COLO668 (cell line): ENCODE measurements around the gene NSMCE1.

Source experiments
- DNase-seq: peaks from one replicate; lab custom pipeline; 2025; ENCODE audit not compliant: unreplicated experiment; lab: John Stamatoyannopoulos, UW

The NSMCE1 gene

DNA sequence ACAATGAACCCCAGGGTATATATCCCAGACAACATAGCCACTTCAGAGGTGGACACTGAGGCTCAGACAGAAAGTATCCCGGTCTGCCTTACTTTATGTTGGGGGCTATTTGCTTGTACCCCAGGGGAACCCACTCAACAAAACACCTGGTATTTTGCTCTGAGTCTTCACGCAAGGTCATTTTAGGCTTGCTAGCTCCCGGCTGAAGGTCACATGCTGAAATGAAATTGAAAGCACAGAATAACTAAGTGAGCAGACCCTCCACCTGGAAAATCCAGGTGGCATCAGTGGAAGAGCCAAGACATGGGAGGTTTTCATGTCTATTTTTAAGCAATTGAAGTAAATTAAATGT is 69.4 kb downstream of the NSMCE1 start:
- no peak for DNase-seq

DNA sequence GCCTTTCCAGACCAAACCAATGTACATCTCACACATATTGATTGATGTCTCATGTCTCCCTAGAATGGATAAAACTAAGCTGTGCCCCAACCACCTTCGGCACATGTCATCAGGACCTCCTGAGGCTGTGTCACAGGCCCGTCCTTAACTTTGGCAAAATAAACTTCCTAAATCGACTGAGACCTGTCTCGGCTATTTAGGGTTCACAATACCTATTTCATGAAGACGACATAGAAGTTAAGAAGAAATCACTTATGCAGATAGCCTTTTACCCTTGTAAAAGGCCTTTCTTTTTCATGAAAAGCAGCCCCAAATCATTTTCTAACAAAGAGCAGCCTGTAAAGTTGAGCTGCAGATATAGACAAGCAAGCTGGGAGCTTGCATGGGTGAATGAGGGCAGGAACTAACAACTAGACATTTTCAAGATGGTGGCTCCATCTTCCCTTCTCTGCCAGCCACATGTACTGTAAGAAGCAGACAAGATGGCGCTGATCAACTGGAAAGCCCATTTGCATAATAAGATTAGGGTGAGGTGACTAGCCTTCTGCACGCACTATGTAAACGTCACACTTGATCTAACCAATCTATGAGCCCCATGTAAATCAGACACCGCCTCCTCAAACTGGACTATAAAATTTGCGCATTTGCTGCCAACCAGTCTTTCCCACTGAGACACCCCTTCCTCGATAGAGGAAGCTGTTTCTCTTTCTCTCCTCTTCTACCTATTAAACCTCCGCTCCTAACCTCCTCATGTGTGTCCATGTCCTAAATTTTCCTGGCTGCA is 69.9 kb downstream of the NSMCE1 start:
- DNase-seq = no peak

DNA sequence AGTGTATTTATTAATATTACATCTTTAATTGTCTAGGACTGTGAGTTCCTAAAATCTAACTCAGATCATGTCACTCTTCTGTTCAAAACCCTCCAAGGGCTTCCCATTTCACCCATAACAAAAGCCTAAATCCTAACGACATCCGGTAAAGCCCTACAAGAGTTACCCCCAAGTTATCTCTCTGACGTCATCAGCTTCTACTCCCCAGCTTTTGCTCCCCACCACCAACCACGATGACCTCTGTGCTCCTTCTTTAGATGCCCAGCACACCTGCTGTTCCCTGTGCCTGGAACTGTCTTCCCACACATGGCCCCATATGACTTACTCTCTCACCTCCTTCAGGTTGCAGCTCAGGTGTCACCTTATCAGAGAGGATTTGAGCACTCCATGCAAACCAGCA is 71.6 kb downstream of the NSMCE1 start:
- no peak for DNase-seq

DNA sequence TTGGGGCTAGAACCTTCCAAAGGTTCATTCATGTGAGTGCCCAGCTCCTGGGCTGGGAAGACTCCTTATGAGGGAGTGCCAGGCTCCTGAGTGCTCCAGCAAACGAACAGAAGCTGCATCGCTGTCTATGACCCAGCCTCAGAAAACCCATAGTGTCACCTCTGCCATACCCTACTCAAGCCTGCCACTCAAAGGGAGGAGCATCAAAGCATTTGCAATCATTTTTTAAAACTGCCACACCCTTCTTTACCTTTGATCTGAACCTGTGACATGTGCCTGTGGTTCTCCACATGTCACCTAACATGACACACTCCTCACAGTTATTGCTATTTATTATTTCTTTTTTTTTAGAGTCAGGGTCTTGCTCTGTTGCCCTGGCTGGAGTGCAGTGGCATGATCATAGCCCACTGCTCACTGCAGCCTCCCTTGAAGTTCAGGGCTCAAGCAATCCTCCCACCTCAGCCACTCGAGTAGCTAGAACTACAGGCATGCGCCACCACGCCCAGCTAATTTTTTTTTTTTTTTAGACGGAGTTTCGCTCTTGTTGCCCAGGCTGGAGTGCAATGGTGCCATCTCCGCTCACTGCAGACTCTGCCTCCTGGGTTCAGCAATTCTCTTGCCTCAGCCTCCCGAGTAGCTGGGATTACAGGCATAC is 72.5 kb downstream of the NSMCE1 start:
- no peak for DNase-seq

DNA sequence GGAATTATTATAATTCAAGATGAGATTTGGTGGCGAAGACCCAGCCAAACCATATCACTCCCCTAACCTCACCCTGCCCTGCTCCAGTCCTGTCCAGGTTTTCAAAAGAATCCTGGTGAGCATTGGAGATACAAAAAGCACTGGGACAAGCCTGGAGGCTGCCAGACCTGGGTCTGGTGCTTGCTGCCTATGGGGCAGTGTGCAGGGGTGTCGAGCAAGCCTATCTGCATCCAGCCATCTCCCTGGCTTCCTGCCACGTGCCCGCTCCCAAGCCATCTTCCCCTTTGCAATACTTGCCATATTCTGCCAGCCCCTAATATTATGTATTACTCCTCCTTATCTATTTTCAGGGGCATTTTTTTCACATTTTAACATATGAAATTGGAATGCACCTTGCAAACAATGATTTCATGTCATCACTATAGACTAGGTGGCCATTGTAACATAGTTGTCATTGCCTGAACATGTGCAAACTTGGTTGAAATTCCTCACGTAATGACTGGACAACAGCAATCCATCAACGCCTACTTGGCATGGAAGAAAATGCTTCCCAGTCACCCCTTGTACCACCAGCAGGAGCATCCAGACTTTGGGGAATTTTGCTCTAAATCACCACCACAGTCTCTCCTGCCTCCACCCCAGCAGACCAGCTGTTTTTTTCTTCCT is 73.4 kb downstream of the NSMCE1 start:
- no peak for DNase-seq

DNA sequence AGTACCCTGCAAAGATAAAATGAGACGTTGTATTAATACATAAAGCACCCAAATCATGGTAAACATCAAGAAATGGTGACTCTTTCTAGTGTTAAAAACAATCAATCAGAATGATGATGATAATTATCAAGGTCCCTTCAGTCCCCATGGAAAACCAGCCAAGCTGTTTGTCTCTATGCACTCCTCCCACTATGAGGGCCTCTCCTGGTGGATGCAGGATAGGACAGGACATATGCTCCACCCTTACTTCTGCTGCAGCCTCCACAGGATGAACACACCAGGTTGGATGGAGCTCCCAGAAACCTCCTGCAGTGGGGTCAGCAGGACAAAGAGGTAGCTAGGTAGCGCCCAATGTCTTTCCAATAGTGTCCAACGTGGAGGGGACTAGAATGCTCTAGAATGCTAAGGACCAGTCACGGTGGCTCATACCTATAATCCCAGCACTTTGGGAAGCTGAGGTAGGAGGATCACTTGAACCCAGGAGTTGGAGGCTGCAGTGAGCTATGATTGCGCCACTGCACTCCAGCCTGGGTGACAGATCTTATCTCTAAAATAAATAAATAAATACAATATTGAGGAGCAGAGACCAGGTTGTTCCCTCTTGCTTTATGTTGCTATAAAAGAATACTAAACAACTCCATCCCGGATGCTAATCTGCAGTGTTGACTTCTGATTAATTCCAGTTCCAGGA is 75.1 kb downstream of the NSMCE1 start:
- DNase-seq = no peak

DNA sequence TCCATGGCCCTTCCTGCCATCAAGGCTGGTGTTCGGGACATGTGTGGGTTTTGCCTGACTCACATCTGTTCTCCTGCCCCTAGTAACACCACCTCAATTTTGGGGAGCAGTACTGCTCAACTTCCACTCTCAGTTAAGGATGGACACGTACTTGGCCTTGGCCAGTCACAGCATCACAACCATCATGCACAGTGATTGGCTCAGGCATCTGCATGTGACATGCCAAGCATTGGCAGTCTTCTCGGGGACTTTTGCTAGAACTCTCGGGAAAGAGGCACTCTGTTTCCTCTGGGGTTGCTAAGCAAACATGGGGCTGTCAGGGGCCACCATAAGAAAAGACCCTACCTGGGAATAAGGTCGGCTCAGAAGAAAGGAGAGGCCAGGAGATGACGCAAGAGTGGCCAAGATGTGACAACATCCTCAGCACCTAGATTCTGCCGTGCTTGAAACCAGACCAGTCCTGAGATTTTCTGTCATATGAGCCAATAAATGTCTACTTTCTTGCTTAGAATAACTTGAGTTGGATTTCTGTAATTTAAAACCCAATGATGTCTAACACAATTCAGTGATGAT is 77.1 kb downstream of the NSMCE1 start:
- DNase-seq = no peak

DNA sequence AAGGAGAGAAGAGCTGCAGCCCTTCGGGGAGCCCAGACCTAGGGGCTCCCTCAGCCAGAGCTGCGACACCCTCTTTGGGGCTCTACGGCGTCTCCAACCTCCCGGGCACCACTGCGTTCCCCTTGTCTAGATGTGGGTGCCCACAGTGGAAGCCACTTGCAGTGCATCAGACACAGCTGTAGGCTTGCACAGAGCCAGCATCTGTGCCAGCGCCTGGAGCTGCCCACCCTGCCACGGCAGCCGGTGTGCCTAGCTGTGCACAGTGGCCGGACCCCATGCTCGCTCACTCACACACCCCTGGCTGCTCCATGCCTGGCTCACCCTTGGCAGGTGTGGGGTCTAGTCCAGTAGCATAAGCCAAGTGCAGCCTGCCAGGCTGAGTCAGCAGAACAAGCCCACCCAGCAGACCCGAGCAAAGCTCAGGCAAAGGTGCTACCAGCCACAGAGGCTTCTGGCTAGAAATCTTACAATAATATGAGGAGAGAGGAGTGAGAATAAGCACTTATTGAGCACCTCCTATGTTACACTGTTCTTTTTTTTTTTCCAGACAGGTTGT is 78.2 kb downstream of the NSMCE1 start:
- no peak for DNase-seq

DNA sequence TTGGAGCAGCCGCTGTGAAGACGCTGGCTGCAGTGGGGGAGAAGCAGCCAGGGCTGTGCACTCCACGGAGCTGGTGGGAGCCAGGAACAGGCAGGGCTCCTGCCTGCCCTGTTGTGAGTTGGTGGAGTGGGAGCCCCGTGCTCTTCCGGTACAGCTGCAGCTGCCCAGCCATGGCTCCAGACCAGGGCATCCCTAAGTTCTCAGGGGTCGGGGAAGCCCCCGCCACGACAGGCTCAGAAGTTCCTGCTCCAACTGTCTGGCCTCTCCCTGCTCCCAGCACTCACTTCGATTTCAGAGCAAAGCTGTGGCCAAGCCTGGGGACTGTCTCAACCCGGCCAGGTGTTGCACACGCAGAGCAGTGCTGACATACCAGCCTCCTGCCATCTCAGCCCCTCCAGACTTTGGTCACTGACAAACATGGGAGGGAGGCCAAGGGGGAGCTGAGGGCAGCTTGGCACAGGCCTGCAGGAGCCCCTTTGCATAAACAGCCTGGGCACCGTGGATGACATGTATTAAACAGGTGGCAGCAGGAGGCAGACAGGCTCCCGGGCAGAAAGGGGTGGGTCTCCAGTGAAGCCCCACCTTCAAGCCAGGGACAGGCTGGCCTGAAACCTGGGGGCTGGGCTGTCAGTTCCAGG is 79.1 kb downstream of the NSMCE1 start:
- no peak for DNase-seq

DNA sequence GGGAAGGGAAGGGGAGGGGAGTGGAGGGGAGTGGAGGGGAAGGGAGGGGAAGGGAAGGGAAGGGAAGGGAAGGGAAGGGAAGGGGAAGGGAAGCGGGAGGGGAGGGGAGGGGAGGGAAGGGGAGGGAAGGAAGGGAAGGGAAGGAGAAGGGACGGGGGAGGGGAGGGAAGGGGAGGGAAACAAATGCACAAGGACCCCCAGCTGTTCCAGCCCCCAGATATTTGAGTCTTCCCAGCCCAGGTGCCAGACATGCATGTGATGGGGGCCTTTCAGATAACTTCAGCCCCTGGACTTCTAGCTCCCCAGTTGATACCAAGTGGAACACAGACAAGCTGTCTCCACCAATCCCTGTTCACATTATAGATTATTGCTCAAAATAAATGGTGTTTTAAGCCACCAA is 79.9 kb downstream of the NSMCE1 start:
- no peak for DNase-seq

DNA sequence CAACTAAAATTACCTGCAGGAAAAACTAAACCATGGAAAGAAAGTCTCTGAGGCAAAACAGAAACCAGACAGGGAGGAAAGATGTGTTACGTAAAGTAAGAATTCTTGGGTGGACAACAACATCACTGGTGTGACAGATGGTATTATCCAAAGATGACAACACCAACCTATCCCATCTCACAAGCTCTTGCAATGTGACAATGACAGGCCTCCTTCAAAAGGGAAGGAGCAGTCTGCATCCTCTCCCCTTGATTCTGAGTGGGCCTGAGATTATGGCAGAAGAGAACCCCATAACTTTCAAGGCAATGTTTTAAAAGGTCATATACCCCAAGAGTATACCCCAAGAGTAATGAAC is 82.8 kb downstream of the NSMCE1 start:
- DNase-seq = no peak

DNA sequence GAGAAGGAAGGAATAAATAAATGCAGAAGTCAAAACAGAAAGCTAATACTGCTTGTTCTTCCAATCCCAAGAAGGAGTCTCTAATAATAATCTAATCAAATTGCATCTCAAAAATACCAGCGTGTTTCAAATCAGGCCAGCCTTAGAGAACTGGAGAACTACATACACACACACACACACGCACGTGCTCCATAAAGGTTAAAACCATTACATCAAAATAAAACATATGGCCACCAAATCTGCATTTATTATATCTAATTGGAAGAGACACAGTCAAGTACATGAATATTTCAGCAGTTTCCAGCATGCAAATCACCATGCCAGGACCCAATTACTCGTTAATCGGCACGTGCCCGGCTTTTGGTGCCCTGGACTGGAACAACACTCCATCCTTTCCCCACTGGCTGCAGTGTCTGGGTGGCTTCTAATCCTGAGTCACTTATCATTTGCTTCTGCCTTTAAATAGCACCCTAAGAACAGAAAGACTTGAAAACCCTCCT is 85.6 kb downstream of the NSMCE1 start:
- no peak for DNase-seq

DNA sequence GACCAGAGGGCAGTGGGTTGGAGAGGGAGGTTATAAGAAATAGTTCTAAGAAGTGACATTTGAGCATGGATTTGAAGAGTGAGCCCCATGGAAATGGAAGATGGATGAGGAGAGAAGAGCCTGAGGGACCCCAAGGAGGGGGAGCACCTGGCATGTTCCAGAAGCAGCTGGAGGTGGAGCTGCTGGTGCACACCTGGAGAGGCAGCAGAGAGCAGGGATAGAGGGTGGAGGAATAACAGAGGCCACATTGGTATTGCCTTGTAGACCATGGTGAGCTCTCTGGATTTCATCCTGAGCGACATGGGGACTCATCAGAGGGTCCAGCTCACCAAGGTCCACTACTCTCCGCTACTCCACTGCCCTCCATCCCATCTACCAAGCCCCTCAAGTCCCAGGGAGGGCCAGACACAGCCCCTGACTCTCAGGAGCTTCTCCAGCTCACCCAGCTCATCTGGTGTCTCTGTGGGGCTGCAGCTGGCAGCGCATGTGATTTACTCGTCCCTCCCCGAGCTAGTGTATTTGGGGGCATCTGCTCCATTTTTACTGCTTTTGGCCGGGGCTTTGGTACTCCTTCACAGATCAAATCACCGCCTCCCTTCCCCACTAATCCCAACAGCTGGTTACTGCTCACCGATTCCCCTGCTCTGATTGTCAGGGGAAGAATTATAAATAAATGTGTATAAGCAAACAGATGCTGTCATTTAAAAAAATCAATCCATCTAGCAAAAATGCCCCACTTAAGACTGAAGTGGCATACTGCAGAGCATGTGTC is 87.4 kb downstream of the NSMCE1 start:
- no peak for DNase-seq

DNA sequence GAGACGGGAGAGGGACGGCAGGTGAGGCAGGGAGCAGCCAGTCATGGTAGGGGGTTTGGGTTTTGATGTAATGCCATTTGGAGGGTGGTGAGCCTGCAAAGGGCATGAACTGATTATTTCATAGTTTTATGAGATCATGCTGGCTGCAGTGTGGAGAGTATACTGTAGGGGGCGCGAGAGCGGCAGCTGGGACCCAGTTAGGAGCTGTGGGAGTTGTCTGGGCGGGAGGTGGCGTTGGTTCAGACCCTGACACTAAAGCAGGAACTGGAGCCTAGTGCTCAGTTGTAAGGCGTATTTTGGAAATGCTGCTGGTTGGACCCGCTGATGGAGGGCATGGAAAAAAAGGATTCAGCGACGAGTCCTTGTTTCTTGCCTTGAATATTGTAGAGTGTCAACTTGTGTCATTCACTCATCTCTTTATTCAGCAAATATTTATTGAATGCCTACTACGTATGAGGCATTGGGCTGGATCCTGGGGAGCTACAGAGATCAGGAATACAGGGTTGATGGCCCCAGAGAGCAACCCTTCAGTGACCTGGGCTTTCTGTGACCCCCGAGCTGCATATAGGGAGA is 89.0 kb downstream of the NSMCE1 start:
- peak; percentile 39 for DNase-seq

DNA sequence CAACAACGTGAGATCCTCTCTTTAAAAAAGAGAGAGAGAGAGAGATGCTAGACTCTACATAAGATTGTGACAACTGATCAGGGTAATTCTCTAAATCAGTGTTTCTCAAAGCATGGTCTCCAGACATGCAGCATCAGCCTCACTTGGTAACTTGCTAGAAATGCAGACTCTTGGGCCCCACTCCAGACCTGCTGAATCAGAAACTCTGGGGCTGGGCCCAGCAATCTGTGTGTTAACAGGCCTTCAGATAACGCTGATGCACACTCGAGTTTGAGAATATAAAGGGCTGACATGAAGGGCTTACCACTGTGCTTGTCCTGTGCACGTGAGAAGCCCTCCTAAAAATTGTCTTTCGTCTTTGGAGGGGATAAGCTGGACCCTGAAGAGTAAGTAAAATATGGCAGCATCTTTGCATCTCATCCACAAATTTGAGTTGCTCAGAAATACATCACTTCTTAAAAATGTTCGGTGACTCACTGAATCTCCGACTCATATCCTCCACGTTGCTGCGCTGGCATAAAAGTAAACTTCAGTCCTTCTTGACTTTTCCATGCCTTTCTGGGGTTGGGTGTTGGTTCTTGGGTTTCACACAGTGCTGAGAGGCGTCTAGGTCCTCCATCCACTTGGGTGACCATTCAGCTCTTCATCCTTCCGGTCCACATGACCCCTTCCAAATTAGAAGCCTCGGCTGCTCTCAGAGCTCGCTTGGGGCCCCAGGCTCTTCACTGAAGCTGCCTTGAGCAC is 91.4 kb downstream of the NSMCE1 start:
- DNase-seq = no peak

DNA sequence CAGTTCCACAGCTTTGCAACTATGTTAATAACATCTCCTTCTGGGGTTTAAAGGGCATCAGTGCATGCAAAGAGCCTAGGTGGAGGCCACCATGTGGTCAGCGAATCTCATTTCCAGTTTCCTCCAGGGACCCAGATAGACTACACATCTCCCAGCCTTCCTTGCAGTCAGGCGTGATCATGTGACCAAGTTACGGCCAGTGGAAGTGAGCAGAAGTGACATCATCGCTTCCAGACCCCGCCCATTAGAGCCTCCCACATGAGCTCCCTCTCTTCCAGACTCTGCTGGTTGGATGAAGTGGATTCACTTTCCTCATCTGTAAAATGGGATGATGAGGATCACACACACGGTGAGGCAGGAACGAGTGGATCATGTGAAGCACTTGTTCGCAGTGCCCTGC is 92.7 kb downstream of the NSMCE1 start:
- DNase-seq = no peak
